Measurements from ENCODE around the gene RNF128.

The RNF128 gene

GRCh38 chrX:106740193-106740780 is 13.8 kb downstream of the RNF128 start:
- no peaks in the 10 kb centered on the region for H3K79me2 ChIP-seq (ENCODE audit: low read length)
- H4K20me1 ChIP-seq (ENCODE audit: insufficient read depth, low read length): no peaks in the 10 kb centered on the region
- no peaks in the 10 kb centered on the region for H3F3A ChIP-seq (ENCODE audit: insufficient read depth, low read length)
- no peak overlapping the region for H3K4me3 ChIP-seq (ENCODE audit: low read length)
- no peaks in the 10 kb centered on the region for H3K9me3 ChIP-seq (replicated peaks; ENCODE audit: insufficient read depth, low read length)
- TF ChIP-seq EZH2 (optimal IDR thresholded peaks at IDR 0.05; ENCODE audit: low read depth, low read length) (no peak), EZH2phosphoT487 (IDR thresholded peaks at IDR 0.05; ENCODE audit: low read length) (no peak), CTCF (IDR thresholded peaks at IDR 0.05; ENCODE audit: low read length) (no peak)
- no peak for DNase-seq
- no peak overlapping the region for H3K4me2 ChIP-seq (ENCODE audit: low read depth, low read length)
- no peak overlapping the region for H2AFZ ChIP-seq (ENCODE audit: low read length)
- H3K36me3 ChIP-seq (replicated peaks; ENCODE audit: insufficient read depth, low read length): no peaks in the 10 kb centered on the region
- no peak overlapping the region for H3K27ac ChIP-seq (ENCODE audit: low read length)
- no peak overlapping the region for H3K9ac ChIP-seq (ENCODE audit: low read length)
- H3K9me2 ChIP-seq (replicated peaks; ENCODE audit: insufficient read depth, low read length): no peaks in the 10 kb centered on the region
- H3K27me3 ChIP-seq (replicated peaks; ENCODE audit: insufficient read depth, low read length): no peaks in the 10 kb centered on the region
- no peaks in the 10 kb centered on the region for H3K4me1 ChIP-seq (ENCODE audit: low read length)

- no peaks in the 10 kb centered on the region for H3K9me2 ChIP-seq (replicated peaks; ENCODE audit: insufficient read depth, low read length)
- H3K4me3 ChIP-seq (ENCODE audit: low read length): no peak overlapping the region
- no peaks in the 10 kb centered on the region for H3K27me3 ChIP-seq (replicated peaks; ENCODE audit: insufficient read depth, low read length)
- no peaks in the 10 kb centered on the region for H3K4me1 ChIP-seq (ENCODE audit: low read length)
- H3K9ac ChIP-seq (ENCODE audit: low read length): no peak overlapping the region
- no peaks in the 10 kb centered on the region for H3F3A ChIP-seq (ENCODE audit: insufficient read depth, low read length)
- no peak overlapping the region for H3K27ac ChIP-seq (ENCODE audit: low read length)
- TF ChIP-seq CTCF (IDR thresholded peaks at IDR 0.05; ENCODE audit: low read length): no peak
- no peaks in the 10 kb centered on the region for H3K79me2 ChIP-seq (ENCODE audit: low read length)
- H3K9me3 ChIP-seq (replicated peaks; ENCODE audit: insufficient read depth, low read length): no peaks in the 10 kb centered on the region
- H2AFZ ChIP-seq (ENCODE audit: low read length): no peak overlapping the region
- no peak for DNase-seq
- no peaks in the 10 kb centered on the region for H3K36me3 ChIP-seq (replicated peaks; ENCODE audit: insufficient read depth, low read length)
- no peaks in the 10 kb centered on the region for H4K20me1 ChIP-seq (ENCODE audit: insufficient read depth, low read length)
- no peak overlapping the region for H3K4me2 ChIP-seq (ENCODE audit: low read depth, low read length)
Observed at GRCh38 chrX:106742193-106742592, 15.7 kb downstream of the RNF128 start.

DNA sequence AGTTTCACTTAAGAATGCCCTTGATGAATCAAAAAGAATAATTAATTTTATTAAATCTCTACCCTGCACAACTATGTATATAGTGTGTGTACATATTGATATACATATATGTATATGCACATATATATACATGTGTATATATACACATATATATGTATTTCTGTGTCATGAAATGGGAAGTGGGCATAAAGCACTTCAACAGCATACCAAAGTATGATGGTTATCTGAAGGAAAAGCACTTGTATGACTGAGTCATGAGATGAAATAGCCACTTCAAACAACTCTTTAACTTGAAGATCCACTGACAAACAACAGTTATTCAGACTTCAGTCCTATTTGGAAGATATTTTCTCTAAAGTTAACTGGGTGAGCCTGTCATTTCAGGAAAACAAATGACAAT is 16.3 kb downstream of the RNF128 start:
- no peak for TF ChIP-seq EZH2 (optimal IDR thresholded peaks at IDR 0.05; ENCODE audit: low read depth, low read length)
- no peak for TF ChIP-seq EZH2phosphoT487 (IDR thresholded peaks at IDR 0.05; ENCODE audit: low read length)
- TF ChIP-seq CTCF (IDR thresholded peaks at IDR 0.05; ENCODE audit: low read length): no peak
- Histone ChIP-seq H3K9me2 (replicated peaks; ENCODE audit: insufficient read depth, low read length) (no peaks in the 10 kb centered on the region), H2AFZ (ENCODE audit: low read length) (no peak overlapping the region), H3F3A (ENCODE audit: insufficient read depth, low read length) (no peaks in the 10 kb centered on the region), H3K27me3 (replicated peaks; ENCODE audit: insufficient read depth, low read length) (no peaks in the 10 kb centered on the region), H3K4me1 (ENCODE audit: low read length) (no peaks in the 10 kb centered on the region), H4K20me1 (ENCODE audit: insufficient read depth, low read length) (no peaks in the 10 kb centered on the region), H3K4me2 (ENCODE audit: low read depth, low read length) (no peak overlapping the region), H3K79me2 (ENCODE audit: low read length) (no peaks in the 10 kb centered on the region), H3K9ac (ENCODE audit: low read length) (no peak overlapping the region), H3K4me3 (ENCODE audit: low read length) (no peak overlapping the region), H3K9me3 (replicated peaks; ENCODE audit: insufficient read depth, low read length) (no peaks in the 10 kb centered on the region), H3K27ac (ENCODE audit: low read length) (no peak overlapping the region), H3K36me3 (replicated peaks; ENCODE audit: insufficient read depth, low read length) (no peaks in the 10 kb centered on the region)
- no peak for DNase-seq

All from MM.1S (cell line).